Measurements from ENCODE around the gene EDIL3.
A peak's percentile ranks its signal among the peaks of the same experiment; 100 is the strongest.

DNA sequence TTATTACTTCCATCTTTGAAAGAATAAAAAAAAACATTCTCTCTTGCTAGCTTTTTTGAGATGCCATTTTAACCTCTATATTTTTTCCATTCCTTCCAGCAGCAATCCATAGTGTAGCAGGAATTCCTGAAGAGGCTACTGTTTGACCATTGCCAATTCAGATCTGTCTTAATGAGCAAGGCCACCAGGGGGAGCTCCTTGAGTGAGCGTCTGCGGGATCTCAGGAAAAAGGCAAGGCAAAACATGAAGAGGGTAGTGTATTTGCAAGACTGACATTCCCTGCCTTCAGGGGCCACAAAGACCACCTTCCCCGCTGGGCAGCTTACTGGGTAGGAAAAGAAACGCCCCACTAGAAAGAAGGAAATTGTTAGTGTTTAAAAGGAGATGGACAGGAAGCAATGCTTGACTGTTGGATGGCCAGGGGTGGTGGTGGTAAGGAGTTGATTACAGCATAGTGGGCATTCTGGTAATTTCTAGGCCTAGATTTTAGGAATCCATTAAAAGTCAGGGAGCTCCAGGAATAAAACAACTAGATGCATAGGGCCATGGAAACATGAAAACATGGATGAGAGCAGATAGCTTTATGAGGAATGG is 457.4 kb downstream of the EDIL3 start:
- TF ChIP-seq POLR2A (IDR thresholded peaks at IDR 0.05), result no peak
- TF ChIP-seq, protein P1, sequence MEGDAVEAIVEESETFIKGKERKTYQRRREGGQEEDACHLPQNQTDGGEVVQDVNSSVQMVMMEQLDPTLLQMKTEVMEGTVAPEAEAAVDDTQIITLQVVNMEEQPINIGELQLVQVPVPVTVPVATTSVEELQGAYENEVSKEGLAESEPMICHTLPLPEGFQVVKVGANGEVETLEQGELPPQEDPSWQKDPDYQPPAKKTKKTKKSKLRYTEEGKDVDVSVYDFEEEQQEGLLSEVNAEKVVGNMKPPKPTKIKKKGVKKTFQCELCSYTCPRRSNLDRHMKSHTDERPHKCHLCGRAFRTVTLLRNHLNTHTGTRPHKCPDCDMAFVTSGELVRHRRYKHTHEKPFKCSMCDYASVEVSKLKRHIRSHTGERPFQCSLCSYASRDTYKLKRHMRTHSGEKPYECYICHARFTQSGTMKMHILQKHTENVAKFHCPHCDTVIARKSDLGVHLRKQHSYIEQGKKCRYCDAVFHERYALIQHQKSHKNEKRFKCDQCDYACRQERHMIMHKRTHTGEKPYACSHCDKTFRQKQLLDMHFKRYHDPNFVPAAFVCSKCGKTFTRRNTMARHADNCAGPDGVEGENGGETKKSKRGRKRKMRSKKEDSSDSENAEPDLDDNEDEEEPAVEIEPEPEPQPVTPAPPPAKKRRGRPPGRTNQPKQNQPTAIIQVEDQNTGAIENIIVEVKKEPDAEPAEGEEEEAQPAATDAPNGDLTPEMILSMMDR (IDR thresholded peaks at IDR 0.05), result peak; percentile 24 to 67 (median 47)
- TF ChIP-seq EP300 (IDR thresholded peaks at IDR 0.05), result no peak
- no peak for TF ChIP-seq POLR2AphosphoS5 (IDR thresholded peaks at IDR 0.05)

Data from upper lobe of left lung (tissue), 4 donors.